Spleen (tissue), 7 donors: ENCODE measurements around the gene PTBP3.

ENCODE experiments used
- CTCF ChIP-seq, 11 experiments: fragments of 200-600 bp in 7 of 11; fragments of 450-650 bp in 4 of 11; sonication (generic) in 4 of 11; IDR thresholded peaks in 8 of 11; conservative IDR thresholded peaks in 3 of 11; 1 replicate in 7 of 11; 2 replicates in 4 of 11; pipeline versions ENCODE4 v1.4.0 to v1.8.0; 2016 to 2021; ENCODE audit warnings: antibody characterized with exemption in 11 of 11, inconsistent platforms in 4 of 11, mild to moderate bottlenecking in 1 of 11
- POLR2A ChIP-seq, 3 donors: fragments of 450-650 bp; IDR thresholded peaks; one replicate each; pipeline ENCODE4 v1.5.1; 2017; ENCODE audit warnings: antibody characterized with exemption in 3 of 3, mild to moderate bottlenecking in 1 of 3
- POLR2AphosphoS5 ChIP-seq, 3 donors: sonication (generic); formaldehyde crosslinking; IDR thresholded peaks; one replicate each; pipeline ENCODE4 v1.5.1; 2017; ENCODE audit warnings: antibody characterized with exemption in 3 of 3
- donor health status: DM: no; HTN: no; CAD: no; lungs with moderate emphysema.
- donor health status: DM: no; HTN: no; CAD: no.
- donor health status: DM: no; HTN: no; CAD: no.

- TF ChIP-seq CTCF (IDR thresholded peaks at IDR 0.05 in 8 of 11, conservative IDR thresholded peaks at IDR 0.05 in 3 of 11) (no peak), POLR2AphosphoS5 (IDR thresholded peaks at IDR 0.05) (no peak), POLR2A (IDR thresholded peaks at IDR 0.05) (no peak)
These were observed 146.7 kb downstream of the PTBP3 start for GRCh38 chr9:112186695-112187094.
